Liver (tissue), 9 donors: Measurements from ENCODE around the gene PRSS8. TPM values are rescaled to one million over a fixed set of nuclear protein-coding genes. Genes with fewer than 3 reads are reported as not detected.

Experiments
- DNase-seq: peaks from one replicate; pipeline ENCODE4 v3.0.0-alpha.2; 2017; ENCODE audit warnings: low spot score
- H3K27ac ChIP-seq, 2 donors: one replicate each; pipeline ENCODE4 v1.7.0; 2013; ENCODE audit warnings: inconsistent platforms in 2 of 2, low read length in 2 of 2, control low read depth in 1 of 2, low read depth in 1 of 2, mild to moderate bottlenecking in 1 of 2
- H3K27me3 ChIP-seq, 4 donors: one replicate each; pipeline versions ENCODE4 v1.6.1 to v1.7.0; 2013; ENCODE audit warnings: low read length in 3 of 4, inconsistent platforms in 1 of 4, mild to moderate bottlenecking in 1 of 4, moderate library complexity in 1 of 4; ENCODE audit not compliant: control insufficient read depth in 4 of 4, insufficient read depth in 4 of 4
- H3K36me3 ChIP-seq, 4 donors: one replicate each; pipeline versions ENCODE4 v1.6.1 to v1.7.0; 2013; ENCODE audit warnings: low read length in 3 of 4, mild to moderate bottlenecking in 3 of 4, low read depth in 1 of 4, moderate library complexity in 1 of 4; ENCODE audit not compliant: control insufficient read depth in 4 of 4, insufficient read depth in 3 of 4
- H3K4me1 ChIP-seq, 4 donors: one replicate each; pipeline versions ENCODE4 v1.6.1 to v1.7.0; 2013; ENCODE audit warnings: low read length in 3 of 4, mild to moderate bottlenecking in 3 of 4, moderate library complexity in 1 of 4; ENCODE audit not compliant: control insufficient read depth in 4 of 4, insufficient read depth in 4 of 4
- H3K4me3 ChIP-seq, 3 donors: one replicate each; pipeline versions ENCODE4 v1.6.1 to v1.7.0; 2013; ENCODE audit warnings: low read length in 3 of 3, control low read depth in 1 of 3, low read depth in 1 of 3, mild to moderate bottlenecking in 1 of 3
- H3K9ac ChIP-seq, 2 donors: one replicate each; pipeline ENCODE4 v1.7.0; 2013; ENCODE audit warnings: low read length in 2 of 2, mild to moderate bottlenecking in 2 of 2, moderate library complexity in 2 of 2, control low read depth in 1 of 2, low read depth in 1 of 2
- H3K9me3 ChIP-seq, 4 donors: one replicate each; pipeline versions ENCODE4 v1.6.1 to v1.7.0; 2013; ENCODE audit warnings: low read length in 3 of 4; ENCODE audit not compliant: control insufficient read depth in 4 of 4
- EGR1 ChIP-seq, 2 donors: IDR thresholded peaks; 2 replicates each; pipeline ENCODE4 v1.6.1; 2016 to 2018; ENCODE audit warnings: antibody characterized with exemption in 2 of 2, low read depth in 2 of 2
- FOXA1 ChIP-seq: IDR thresholded peaks from 2 replicates; pipeline ENCODE4 v1.6.1; 2016; ENCODE audit warnings: antibody characterized with exemption
- FOXA2 ChIP-seq: IDR thresholded peaks from 2 replicates; pipeline ENCODE4 v1.6.1; 2016; ENCODE audit warnings: antibody characterized with exemption
- GABPA ChIP-seq, 2 donors: IDR thresholded peaks in 1 of 2; conservative IDR thresholded peaks in 1 of 2; 2 replicates each; pipeline ENCODE4 v1.6.1; 2016; ENCODE audit warnings: antibody characterized with exemption in 2 of 2, mild to moderate bottlenecking in 1 of 2, moderate library complexity in 1 of 2
- HNF4A ChIP-seq, 2 donors: conservative IDR thresholded peaks; 2 replicates each; pipeline ENCODE4 v1.6.1; 2016; ENCODE audit warnings: antibody characterized with exemption in 2 of 2, mild to moderate bottlenecking in 2 of 2
- HNF4G ChIP-seq: IDR thresholded peaks from 2 replicates; pipeline ENCODE4 v1.6.1; 2016; ENCODE audit warnings: antibody characterized with exemption
- JUND ChIP-seq, 2 donors: IDR thresholded peaks; 2 replicates each; pipeline ENCODE4 v1.6.1; 2016; ENCODE audit warnings: antibody characterized with exemption in 2 of 2
- MAX ChIP-seq: IDR thresholded peaks from 2 replicates; pipeline ENCODE4 v1.6.1; 2016; ENCODE audit warnings: antibody characterized with exemption
- NR2F2 ChIP-seq: IDR thresholded peaks from 2 replicates; pipeline ENCODE4 v1.6.1; 2016; ENCODE audit warnings: antibody characterized with exemption
- RAD21 ChIP-seq, 2 donors: IDR thresholded peaks; 2 replicates each; pipeline ENCODE4 v1.6.1; 2016; ENCODE audit warnings: antibody characterized with exemption in 2 of 2, mild to moderate bottlenecking in 2 of 2
- REST ChIP-seq: IDR thresholded peaks from 2 replicates; pipeline ENCODE4 v1.6.1; 2016; ENCODE audit warnings: antibody characterized with exemption, mild to moderate bottlenecking
- RXRA ChIP-seq, 2 donors: IDR thresholded peaks; 2 replicates each; pipeline ENCODE4 v1.6.1; 2017 to 2018; ENCODE audit warnings: antibody characterized with exemption in 2 of 2, mild to moderate bottlenecking in 1 of 2
- SP1 ChIP-seq: IDR thresholded peaks from 2 replicates; pipeline ENCODE4 v1.6.1; 2018; ENCODE audit warnings: antibody characterized with exemption, mild to moderate bottlenecking
- TAF1 ChIP-seq: conservative IDR thresholded peaks from 2 replicates; pipeline ENCODE4 v1.6.1; 2016; ENCODE audit warnings: antibody characterized with exemption, mild to moderate bottlenecking
- YY1 ChIP-seq: IDR thresholded peaks from 2 replicates; pipeline ENCODE4 v1.6.1; 2016; ENCODE audit warnings: antibody characterized with exemption, mild to moderate bottlenecking
- ZBTB33 ChIP-seq: IDR thresholded peaks from 2 replicates; pipeline ENCODE4 v1.6.1; 2016; ENCODE audit warnings: antibody characterized with exemption
- WGBS: extraction: QIAGEN DNeasy Blood & Tissue Kit; methylation state at CpG from one replicate; pipeline ENCODE4 v1.1.7; 2013; 5-methylcytosine and 5-hydroxymethylcytosine counted together
- polyA plus RNA-seq, 2 donors: library from polyadenylated mRNA; stranded (reverse) in 1 of 2; unstranded in 1 of 2; fragments of 200-250 nt in 1 of 2; fragments of >200 nt in 1 of 2; fragmentation: Nextera tagmentation in 1 of 2; extraction: Ambion mirVana in 1 of 2; gene quantifications; one replicate each; pipeline versions ENCODE4 v1.2.1 to v1.2.3, GENCODE V29; 2013 to 2015
- total RNA-seq, 2 donors: library from RNA; depleted of rRNA; stranded (reverse); fragments of >200 nt; gene quantifications; one replicate each; pipeline ENCODE4 v1.2.3, GENCODE V29; 2014
- TF ChIP-seq, protein P1 (sequence below): IDR thresholded peaks from 2 replicates; pipeline ENCODE4 v1.6.1; 2016; ENCODE audit warnings: antibody characterized with exemption
- donor health status: healthy.
- donor health status: healthy.
- donor health status: healthy.
- donor health status: healthy.
- donor health status: healthy.

Gene PRSS8
- total and polyA plus RNA-seq, 4 donors: 1.1 to 50.1 (median 8.4) TPM

DNA sequence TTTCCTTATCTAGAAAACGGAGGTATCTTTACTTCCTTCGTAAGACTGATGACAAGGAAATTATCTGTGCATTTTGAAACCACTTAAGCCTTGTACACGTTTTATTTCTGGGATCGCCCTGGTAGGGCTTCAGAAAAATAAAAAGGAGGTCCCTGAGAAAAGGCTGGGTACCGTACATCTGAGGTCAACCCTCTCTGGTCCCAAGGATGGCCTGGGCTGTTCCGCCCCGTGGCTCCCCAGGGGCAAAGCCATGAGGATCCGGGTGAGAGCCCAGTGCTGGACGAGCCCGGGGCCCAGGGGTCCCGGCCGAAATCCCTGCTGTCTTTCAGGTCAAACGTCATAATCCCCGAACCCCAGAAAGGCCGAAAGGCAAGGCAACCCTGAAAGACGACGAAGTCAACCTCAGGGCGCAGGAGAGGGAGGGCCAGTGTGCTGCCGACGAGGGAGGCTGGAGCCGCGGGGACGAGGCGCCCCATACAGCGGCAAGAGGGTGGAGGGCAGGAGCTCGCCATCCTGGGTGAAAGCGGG lies 43.8 kb upstream of the PRSS8 start:
- H3K27ac ChIP-seq: peak overlapping the region; percentile 93 to 98
- H3K36me3 ChIP-seq: peaks cover 4 to 15% (median 12%) of the 10 kb centered on the region in 4 donors
- 6% methylated on average over 27 of the region's 27 CpGs for WGBS
- peaks cover 7 to 34% (median 27%) of the 10 kb centered on the region in 4 donors for H3K4me1 ChIP-seq
- TF ChIP-seq ZBTB33: no peak
- TF ChIP-seq TAF1: no peak
- no peak for TF ChIP-seq NR2F2
- no peak for TF ChIP-seq FOXA1
- no peak for TF ChIP-seq FOXA2
- no peak for TF ChIP-seq RAD21 (IDR thresholded peaks at IDR 0.05)
- TF ChIP-seq YY1: no peak
- TF ChIP-seq REST: no peak
- no peak for TF ChIP-seq HNF4G
- no peak for TF ChIP-seq HNF4A (conservative IDR thresholded peaks at IDR 0.05)
- TF ChIP-seq SP1: no peak
- no peak for TF ChIP-seq EGR1 (IDR thresholded peaks at IDR 0.05; ENCODE audit: low read depth in 2 of 2)
- TF ChIP-seq, protein P1, sequence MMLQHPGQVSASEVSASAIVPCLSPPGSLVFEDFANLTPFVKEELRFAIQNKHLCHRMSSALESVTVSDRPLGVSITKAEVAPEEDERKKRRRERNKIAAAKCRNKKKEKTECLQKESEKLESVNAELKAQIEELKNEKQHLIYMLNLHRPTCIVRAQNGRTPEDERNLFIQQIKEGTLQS: no peak
- no peak for TF ChIP-seq MAX
- no peak for TF ChIP-seq GABPA (IDR thresholded peaks at IDR 0.05 in 1 of 2, conservative IDR thresholded peaks at IDR 0.05 in 1 of 2)
- H3K9ac ChIP-seq: peak overlapping the region; percentile 66 to 75
- H3K27me3 ChIP-seq: no peaks in the 10 kb centered on the region
- peak overlapping the region; percentile 82 to 90 (median 87) for H3K4me3 ChIP-seq
- no peaks in the 10 kb centered on the region for H3K9me3 ChIP-seq
- no peak for DNase-seq

- no peak overlapping the region for H3K4me3 ChIP-seq
- H3K36me3 ChIP-seq: no peaks in the 10 kb centered on the region
- H3K9me3 ChIP-seq: no peaks in the 10 kb centered on the region
- DNase-seq: no peak
- H3K9ac ChIP-seq: no peak overlapping the region
- no peak overlapping the region for H3K27ac ChIP-seq
- no peaks in the 10 kb centered on the region for H3K27me3 ChIP-seq
- H3K4me1 ChIP-seq: peaks cover 2 to 20% (median 18%) of the 10 kb centered on the region in 4 donors
- 62% methylated on average over 3 of the region's 3 CpGs for WGBS
- TF ChIP-seq FOXA2: no peak
- TF ChIP-seq YY1: no peak
- TF ChIP-seq EGR1 (IDR thresholded peaks at IDR 0.05; ENCODE audit: low read depth in 2 of 2): no peak
- no peak for TF ChIP-seq REST
- TF ChIP-seq RXRA (IDR thresholded peaks at IDR 0.05): no peak
- no peak for TF ChIP-seq HNF4A (conservative IDR thresholded peaks at IDR 0.05)
- TF ChIP-seq JUND (IDR thresholded peaks at IDR 0.05): no peak
- TF ChIP-seq GABPA (IDR thresholded peaks at IDR 0.05 in 1 of 2, conservative IDR thresholded peaks at IDR 0.05 in 1 of 2): no peak
- no peak for TF ChIP-seq MAX
- TF ChIP-seq FOXA1: no peak
- TF ChIP-seq, protein P1: no peak
- TF ChIP-seq RAD21 (IDR thresholded peaks at IDR 0.05): no peak
- TF ChIP-seq TAF1: no peak
- TF ChIP-seq HNF4G: no peak
- TF ChIP-seq ZBTB33: no peak
- TF ChIP-seq NR2F2: no peak
Measured at GRCh38 chr16:31177136-31177535, 41.6 kb upstream of the PRSS8 start.
